Fibroblast of lung (primary cell): ENCODE results near the gene FCRL5.

Experiments used
- CTCF ChIP-seq, 2 donors: IDR thresholded peaks in 1 of 2; conservative IDR thresholded peaks in 1 of 2; 1 replicate in 1 of 2; 2 replicates in 1 of 2; pipeline ENCODE4 v1.5.1; 2011 to 2012; ENCODE audit warnings: low read length in 2 of 2, control low read depth in 1 of 2, inconsistent platforms in 1 of 2, low read depth in 1 of 2, mild to moderate bottlenecking in 1 of 2
- EZH2 ChIP-seq: IDR thresholded peaks from 2 replicates; pipeline ENCODE4 v1.5.1; 2012; ENCODE audit warnings: low read length, control low read depth, mild to moderate bottlenecking; ENCODE audit errors: missing control alignments

- TF ChIP-seq CTCF (conservative IDR thresholded peaks at IDR 0.05 in 1 of 2, IDR thresholded peaks at IDR 0.05 in 1 of 2; ENCODE audit: low read depth in 1 of 2, low read length in 2 of 2) (no peak), EZH2 (no peak)
Measured at GRCh38 chr1:157478030-157478429, 74.3 kb downstream of the FCRL5 start.
